ENCODE results near the gene TIMP4.

GRCh38 chr3:12120374-12121140 is 38.2 kb downstream of the TIMP4 start:
- TF ChIP-seq CTCF (IDR thresholded peaks at IDR 0.05) (no peak), POLR2A (IDR thresholded peaks at IDR 0.05) (no peak)
